K562 (cell line): ENCODE measurements around the gene PREB. TPM values are rescaled to one million over a fixed set of nuclear protein-coding genes. Genes with fewer than 3 reads are reported as not detected.

Source experiments
- CBX5 ChIP-seq: IDR thresholded peaks from 2 replicates; pipeline ENCODE4 v1.6.1; 2014; ENCODE audit warnings: low read depth, borderline replicate concordance
- CBX8 ChIP-seq: fragments of 200-600 bp; sonication (generic); IDR thresholded peaks from 2 replicates; pipeline ENCODE4 v1.6.1; 2012; ENCODE audit warnings: borderline replicate concordance, mixed run types, low read depth, mild to moderate bottlenecking, moderate library complexity, mixed read lengths, low read length, control low read depth, inconsistent platforms; ENCODE audit not compliant: poor library complexity, severe bottlenecking; ENCODE audit errors: extremely low read depth
- ELF4 ChIP-seq: fragments of 450-650 bp; formaldehyde crosslinking; IDR thresholded peaks from 2 replicates; pipeline ENCODE4 v1.4.0; 2022; ENCODE audit warnings: missing genetic modification characterization
- EP400 ChIP-seq: fragments of 450-650 bp; IDR thresholded peaks from 2 replicates; pipeline ENCODE4 v1.6.1; 2017; ENCODE audit warnings: antibody characterized with exemption, mild to moderate bottlenecking, moderate library complexity
- EZH2 ChIP-seq: IDR thresholded peaks from 2 replicates; pipeline ENCODE4 v1.6.1; 2012; ENCODE audit warnings: low read depth, mild to moderate bottlenecking, inconsistent platforms, low read length, borderline replicate concordance
- HEY1 ChIP-seq: fragments of 250-450 bp; sonication (Bioruptor Pico); IDR thresholded peaks from 2 replicates; pipeline ENCODE4 v1.5.0; 2020; ENCODE audit warnings: mild to moderate bottlenecking, moderate library complexity, borderline replicate concordance
- HIVEP1 ChIP-seq: fragments of 250-450 bp; sonication (Bioruptor Pico); IDR thresholded peaks from 2 replicates; pipeline ENCODE4 v1.4.0; 2020; ENCODE audit warnings: mild to moderate bottlenecking
- KDM5B ChIP-seq: fragments of 200-600 bp; sonication (generic); IDR thresholded peaks from 2 replicates; pipeline ENCODE4 v1.6.1; 2012; ENCODE audit warnings: low read depth, mild to moderate bottlenecking, moderate library complexity, low read length, control low read depth, inconsistent platforms; ENCODE audit not compliant: insufficient replicate concordance
- LARP7 ChIP-seq: fragments of 450-650 bp; IDR thresholded peaks from 2 replicates; pipeline ENCODE4 v1.6.1; 2016
- NCOA4 ChIP-seq: fragments of 450-650 bp; IDR thresholded peaks from 2 replicates; pipeline ENCODE4 v1.6.1; 2018; ENCODE audit warnings: mild to moderate bottlenecking; ENCODE audit not compliant: partially characterized antibody
- NR1H2 ChIP-seq: sonication (generic); formaldehyde crosslinking; IDR thresholded peaks from 2 replicates; pipeline ENCODE4 v1.4.0; 2020; ENCODE audit warnings: mild to moderate bottlenecking, missing genetic modification reagents
- PREB ChIP-seq: sonication (generic); formaldehyde crosslinking; IDR thresholded peaks from 2 replicates; pipeline ENCODE4 v1.8.1; 2023; ENCODE audit warnings: mild to moderate bottlenecking, missing genetic modification reagents
- PRPF4 ChIP-seq: fragments of 200-400 bp; formaldehyde crosslinking; IDR thresholded peaks from one replicate; pipeline ENCODE4 v1.6.1; 2017; ENCODE audit warnings: low read length, low read depth, mild to moderate bottlenecking; ENCODE audit not compliant: insufficient read depth, poor library complexity, severe bottlenecking
- PYGO2 ChIP-seq: fragments of 450-650 bp; IDR thresholded peaks from 2 replicates; pipeline ENCODE4 v1.6.1; 2016; ENCODE audit warnings: mild to moderate bottlenecking, missing genetic modification characterization, moderate library complexity, missing compliant biosample characterization
- RNF2 ChIP-seq: sonication (generic); IDR thresholded peaks from 2 replicates; pipeline ENCODE4 v1.6.1; 2016
- SNRNP70 ChIP-seq: fragments of 200-400 bp; formaldehyde crosslinking; optimal IDR thresholded peaks from 2 replicates; pipeline ENCODE3; 2017; ENCODE audit warnings: low read depth, low read length
- SP2 ChIP-seq: IDR thresholded peaks from 2 replicates; pipeline ENCODE4 v1.6.1; 2011; ENCODE audit warnings: mild to moderate bottlenecking, low read depth, low read length, moderate library complexity; ENCODE audit not compliant: poor library complexity, severe bottlenecking; ENCODE audit errors: extremely low read depth
- TEAD2 ChIP-seq: fragments of 450-650 bp; IDR thresholded peaks from 2 replicates; pipeline ENCODE4 v1.6.1; 2016; ENCODE audit warnings: missing genetic modification characterization, control low read depth, missing compliant biosample characterization
- TEAD4 ChIP-seq, 2 experiments: sonication (generic) in 1 of 2; formaldehyde crosslinking in 1 of 2; IDR thresholded peaks; 2 replicates each; pipeline versions ENCODE4 v1.6.1 to v1.8.0; 2012 to 2022; ENCODE audit warnings: borderline replicate concordance in 1 of 2, inconsistent platforms in 1 of 2, low read length in 1 of 2, mild to moderate bottlenecking in 1 of 2, missing genetic modification reagents in 1 of 2
- TOE1 ChIP-seq, 2 experiments: fragments of 450-650 bp in 1 of 2; sonication (generic) in 1 of 2; formaldehyde crosslinking in 1 of 2; IDR thresholded peaks; 2 replicates each; pipeline versions ENCODE4 v1.7.1 to v1.8.0; 2016 to 2022; ENCODE audit warnings: borderline replicate concordance in 2 of 2, mild to moderate bottlenecking in 2 of 2, antibody characterized with exemption in 1 of 2, inconsistent platforms in 1 of 2, low read depth in 1 of 2, missing genetic modification reagents in 1 of 2, moderate library complexity in 1 of 2
- ZFPM2 ChIP-seq: fragments of 250-450 bp; sonication (Bioruptor Pico); IDR thresholded peaks from 2 replicates; pipeline ENCODE4 v1.5.1; 2022; ENCODE audit warnings: mild to moderate bottlenecking
- ZNF217 ChIP-seq: sonication (generic); formaldehyde crosslinking; IDR thresholded peaks from 2 replicates; pipeline ENCODE4 v1.8.0; 2022; ENCODE audit warnings: mild to moderate bottlenecking, missing genetic modification reagents
- ZNF507 ChIP-seq: conservative IDR thresholded peaks from 2 replicates; pipeline ENCODE4 v1.6.1; 2017; ENCODE audit warnings: missing genetic modification characterization, missing compliant biosample characterization
- ZNF707 ChIP-seq: fragments of 250-450 bp; sonication (Bioruptor Pico); conservative IDR thresholded peaks from 2 replicates; pipeline ENCODE4 v1.8.0; 2022; ENCODE audit warnings: inconsistent platforms, mild to moderate bottlenecking, moderate library complexity
- polyA plus RNA-seq, 8 experiments: library from polyadenylated mRNA; depleted of rRNA in 4 of 8; stranded (reverse) in 5 of 8; unstranded in 3 of 8; fragments of >200 nt; fragmentation: Nextera tagmentation in 2 of 8; fragmentation: Illumina TruSeq in 1 of 8; extraction: Ambion mirVana in 2 of 8; extraction: Trizol in 1 of 8; gene quantifications; 2 replicates each; pipeline versions ENCODE4 v1.2.1 to v1.2.3, GENCODE V29; 2011 to 2014; ENCODE audit warnings: inconsistent platforms in 1 of 8, missing spikeins in 1 of 8
- total RNA-seq, 7 experiments: library from RNA; depleted of rRNA in 6 of 7; stranded (reverse); fragments of >200 nt in 6 of 7; fragmentation: Illumina TruSeq in 2 of 7; extraction: Trizol in 2 of 7; gene quantifications; 2 replicates each; pipeline versions ENCODE4 v1.2.1 to v1.2.3, GENCODE V29; 2011 to 2021; ENCODE audit warnings: low replicate concordance in 1 of 7
- TF ChIP-seq, protein P1 (sequence below): sonication (generic); formaldehyde crosslinking; IDR thresholded peaks from 2 replicates; pipeline ENCODE4 v1.9.0; 2022; ENCODE audit warnings: mild to moderate bottlenecking, missing genetic modification reagents
- TF ChIP-seq, protein P2 (sequence below): sonication (generic); formaldehyde crosslinking; IDR thresholded peaks from 2 replicates; pipeline ENCODE4 v1.8.0; 2022; ENCODE audit warnings: missing genetic modification reagents, mild to moderate bottlenecking, moderate library complexity, borderline replicate concordance

Gene PREB
- total and polyA plus RNA-seq, 9 of the 15 experiments (the other 6 are each of a cell fraction or from before 2014, with no cell fraction given), result 35.1 to 84.2 (median 67.2) TPM

DNA sequence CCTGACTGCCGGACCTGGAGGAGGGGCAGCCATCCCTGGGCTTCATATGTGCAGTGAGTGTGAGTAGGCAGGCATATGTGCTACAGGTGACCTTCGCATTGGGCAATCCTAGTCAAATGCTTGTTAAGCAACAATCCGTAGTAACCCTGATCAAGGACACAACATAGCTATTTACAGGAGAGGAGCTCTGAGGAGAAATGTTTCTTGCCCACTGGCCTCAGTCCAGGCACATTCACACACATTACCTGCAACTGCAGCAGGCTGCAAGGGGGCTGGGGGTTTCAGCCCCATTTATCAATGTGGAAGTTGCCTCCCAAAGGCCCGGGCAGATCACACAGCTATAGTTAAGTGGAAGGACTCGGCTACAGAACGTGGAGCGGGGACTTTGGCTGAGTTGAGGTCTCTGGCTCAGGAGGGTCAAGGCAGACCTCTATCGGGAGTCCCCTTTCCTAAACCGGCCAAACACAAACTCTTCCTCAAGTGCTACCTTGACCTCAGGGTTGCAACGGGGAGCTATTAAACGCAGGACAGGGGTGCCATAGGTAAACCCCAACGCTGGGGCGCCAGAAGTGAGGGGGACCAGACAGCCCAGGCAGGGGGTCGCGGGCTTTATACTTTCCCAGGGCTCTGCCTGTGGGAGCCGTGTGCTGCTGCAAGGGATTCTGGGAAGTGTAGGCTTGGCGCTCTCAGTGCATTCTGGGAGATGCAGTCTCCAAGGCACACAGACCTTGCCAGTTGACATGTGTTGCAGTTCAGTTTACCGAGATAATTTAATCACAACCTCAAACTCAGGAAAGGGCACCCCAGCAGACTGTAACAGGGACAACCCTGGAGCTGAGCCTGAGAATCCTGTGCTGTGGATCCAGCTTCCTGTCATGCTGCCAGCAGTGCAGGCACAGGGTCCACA, 38.4 kb downstream of the PREB start (continued):
- TF ChIP-seq CBX8, result no peak
- TF ChIP-seq PRPF4, result no peak
- TF ChIP-seq RNF2, result no peak
- TF ChIP-seq HEY1 (CRISPR knock-in tag), result no peak
- no peak for TF ChIP-seq TEAD2
- TF ChIP-seq CBX5, result no peak
- TF ChIP-seq PREB (CRISPR knock-in tag), result no peak
- no peak for TF ChIP-seq TOE1 (IDR thresholded peaks at IDR 0.05; ENCODE audit: borderline replicate concordance)
- TF ChIP-seq TOE1 (CRISPR knock-in tag; IDR thresholded peaks at IDR 0.05; ENCODE audit: borderline replicate concordance, low read depth), result no peak
- TF ChIP-seq KDM5B, result no peak
- TF ChIP-seq ZFPM2 (CRISPR knock-in tag), result no peak
- TF ChIP-seq HIVEP1 (CRISPR knock-in tag), result no peak
- no peak for TF ChIP-seq NR1H2 (CRISPR knock-in tag)
- TF ChIP-seq LARP7, result no peak
- TF ChIP-seq ZNF707 (CRISPR knock-in tag), result no peak
- TF ChIP-seq SNRNP70, result no peak
- peak; percentile 17 for TF ChIP-seq EP400
- TF ChIP-seq EZH2, result no peak
- no peak for TF ChIP-seq ZNF217 (CRISPR knock-in tag)
- TF ChIP-seq, protein P1, sequence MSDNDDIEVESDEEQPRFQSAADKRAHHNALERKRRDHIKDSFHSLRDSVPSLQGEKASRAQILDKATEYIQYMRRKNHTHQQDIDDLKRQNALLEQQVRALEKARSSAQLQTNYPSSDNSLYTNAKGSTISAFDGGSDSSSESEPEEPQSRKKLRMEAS, result no peak
- no peak for TF ChIP-seq PYGO2 (tag)
- no peak for TF ChIP-seq ELF4 (CRISPR knock-in tag)
- no peak for TF ChIP-seq NCOA4
- no peak for TF ChIP-seq ZNF507 (tag)
- TF ChIP-seq TEAD4 (IDR thresholded peaks at IDR 0.05; ENCODE audit: low read length), result no peak
- TF ChIP-seq TEAD4 (CRISPR knock-in tag; IDR thresholded peaks at IDR 0.05; ENCODE audit: borderline replicate concordance), result no peak
- TF ChIP-seq, protein P2, sequence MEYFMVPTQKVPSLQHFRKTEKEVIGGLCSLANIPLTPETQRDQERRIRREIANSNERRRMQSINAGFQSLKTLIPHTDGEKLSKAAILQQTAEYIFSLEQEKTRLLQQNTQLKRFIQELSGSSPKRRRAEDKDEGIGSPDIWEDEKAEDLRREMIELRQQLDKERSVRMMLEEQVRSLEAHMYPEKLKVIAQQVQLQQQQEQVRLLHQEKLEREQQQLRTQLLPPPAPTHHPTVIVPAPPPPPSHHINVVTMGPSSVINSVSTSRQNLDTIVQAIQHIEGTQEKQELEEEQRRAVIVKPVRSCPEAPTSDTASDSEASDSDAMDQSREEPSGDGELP (CRISPR knock-in tag), result peak; percentile 29; the same call in 1 of the 2 replicates
- no peak for TF ChIP-seq SP2
